H9 (cell line): ENCODE results near the gene TMEM80. TPM values are rescaled to one million over a fixed set of nuclear protein-coding genes. Genes with fewer than 3 reads are reported as not detected.

ENCODE experiments used
- DNase-seq: peaks from one replicate; pipeline ENCODE4 v3.0.0-alpha.2; 2017
- H2AFZ ChIP-seq: one replicate; pipeline ENCODE4 v1.6.1; 2013; ENCODE audit warnings: mild to moderate bottlenecking, low read length, control low read depth, moderate library complexity
- H2AK5ac ChIP-seq: 2 replicates; pipeline ENCODE4 v1.6.1; 2013; ENCODE audit warnings: low read length, control low read depth, mixed read lengths; ENCODE audit not compliant: insufficient read length
- H2BK120ac ChIP-seq: one replicate; pipeline ENCODE4 v1.6.1; 2013; ENCODE audit warnings: low read depth, mild to moderate bottlenecking, low read length, control low read depth, inconsistent platforms; ENCODE audit not compliant: poor library complexity, severe bottlenecking
- H2BK12ac ChIP-seq: 2 replicates; pipeline ENCODE4 v1.6.1; 2013; ENCODE audit warnings: low read length, control low read depth, mixed read lengths, low read depth; ENCODE audit not compliant: insufficient read length
- H2BK15ac ChIP-seq: 2 replicates; pipeline ENCODE4 v1.6.1; 2013; ENCODE audit warnings: low read depth, low read length, control low read depth
- H2BK20ac ChIP-seq: one replicate; pipeline ENCODE4 v1.6.1; 2013; ENCODE audit warnings: low read depth, mild to moderate bottlenecking, low read length, control low read depth, inconsistent platforms; ENCODE audit not compliant: poor library complexity, severe bottlenecking
- H2BK5ac ChIP-seq: 2 replicates; pipeline ENCODE4 v1.6.1; 2013; ENCODE audit warnings: low read length, control low read depth, mixed read lengths; ENCODE audit not compliant: insufficient read length
- H3K14ac ChIP-seq: 2 replicates; pipeline ENCODE4 v1.6.1; 2013; ENCODE audit warnings: low read length, control low read depth; ENCODE audit not compliant: insufficient read depth
- H3K18ac ChIP-seq: 2 replicates; pipeline ENCODE4 v1.6.1; 2013; ENCODE audit warnings: low read depth, mild to moderate bottlenecking, mixed read lengths, low read length, control low read depth; ENCODE audit not compliant: insufficient read length
- H3K23ac ChIP-seq: 2 replicates; pipeline ENCODE4 v1.6.1; 2013; ENCODE audit warnings: low read length, control low read depth, mixed read lengths, low read depth; ENCODE audit not compliant: insufficient read length
- H3K23me2 ChIP-seq: 2 replicates; pipeline ENCODE4 v1.6.1; 2013; ENCODE audit warnings: low read depth, mild to moderate bottlenecking, mixed read lengths, low read length, control low read depth; ENCODE audit not compliant: insufficient read length, poor library complexity, severe bottlenecking
- H3K27ac ChIP-seq: 2 replicates; pipeline ENCODE4 v1.5.1; 2013; ENCODE audit warnings: low read length, control low read depth, mixed read lengths, low read depth; ENCODE audit not compliant: insufficient read length
- H3K27me3 ChIP-seq: 2 replicates; pipeline ENCODE4 v1.6.1; 2013; ENCODE audit warnings: low read length, control low read depth, inconsistent platforms; ENCODE audit not compliant: insufficient read depth
- H3K4ac ChIP-seq: 2 replicates; pipeline ENCODE4 v1.6.1; 2013; ENCODE audit warnings: low read depth, mild to moderate bottlenecking, control low read depth, inconsistent platforms, low read length, moderate library complexity
- H3K4me1 ChIP-seq: 2 replicates; pipeline ENCODE4 v1.6.1; 2013; ENCODE audit warnings: low read length, control low read depth, inconsistent platforms; ENCODE audit not compliant: insufficient read depth
- H3K4me2 ChIP-seq: 2 replicates; pipeline ENCODE4 v1.6.1; 2013; ENCODE audit warnings: low read length, control low read depth, mixed read lengths; ENCODE audit not compliant: insufficient read length, insufficient read depth
- H3K56ac ChIP-seq: 2 replicates; pipeline ENCODE4 v1.6.1; 2013; ENCODE audit warnings: low read depth, mild to moderate bottlenecking, mixed read lengths, low read length, control low read depth; ENCODE audit not compliant: insufficient read length
- H3K79me1 ChIP-seq: 2 replicates; pipeline ENCODE4 v1.6.1; 2013; ENCODE audit warnings: low read depth, mild to moderate bottlenecking, moderate library complexity, low read length, control low read depth, inconsistent platforms; ENCODE audit not compliant: insufficient read depth, poor library complexity, severe bottlenecking
- H3K79me2 ChIP-seq: 2 replicates; pipeline ENCODE4 v1.6.1; 2013; ENCODE audit warnings: low read length, control low read depth, inconsistent platforms; ENCODE audit not compliant: insufficient read depth
- H3K9ac ChIP-seq: 2 replicates; pipeline ENCODE4 v1.6.1; 2013; ENCODE audit warnings: low read length, control low read depth, mixed read lengths; ENCODE audit not compliant: insufficient read length; ENCODE audit errors: extremely low read depth
- H3K9me3 ChIP-seq: one replicate; pipeline ENCODE4 v1.6.1; 2013; ENCODE audit warnings: low read depth, low read length, inconsistent platforms; ENCODE audit not compliant: control insufficient read depth
- H3T11ph ChIP-seq: one replicate; pipeline ENCODE4 v1.6.1; 2013; ENCODE audit warnings: mild to moderate bottlenecking, low read length, control low read depth, inconsistent platforms
- H4K20me1 ChIP-seq: one replicate; pipeline ENCODE4 v1.6.1; 2013; ENCODE audit not compliant: control insufficient read depth, insufficient read length, insufficient read depth
- H4K5ac ChIP-seq: 2 replicates; pipeline ENCODE4 v1.6.1; 2013; ENCODE audit warnings: low read depth, mild to moderate bottlenecking, mixed read lengths, low read length, control low read depth; ENCODE audit not compliant: insufficient read length
- H4K8ac ChIP-seq: replicated peaks from 2 replicates; pipeline ENCODE4 v1.6.1; 2013; ENCODE audit warnings: low read length, control low read depth, mixed read lengths, low read depth; ENCODE audit not compliant: insufficient read length
- H4K91ac ChIP-seq: 2 replicates; pipeline ENCODE4 v1.6.1; 2013; ENCODE audit warnings: low read depth, mild to moderate bottlenecking, moderate library complexity, mixed read lengths, low read length, control low read depth; ENCODE audit not compliant: insufficient read length
- H3K27ac Mint-ChIP-seq, 3 experiments: 2 replicates in 2 of 3; 3 replicates in 1 of 3; pipeline ENCODE4 v1.8.0; 2020 to 2021; ENCODE audit warnings: mixed read lengths in 3 of 3, mild to moderate bottlenecking in 1 of 3, moderate library complexity in 1 of 3
- H3K27me3 Mint-ChIP-seq: 2 replicates; pipeline ENCODE4 v1.8.0; 2021; ENCODE audit warnings: low read depth, mild to moderate bottlenecking, moderate library complexity, mixed read lengths
- H3K36me3 Mint-ChIP-seq, 3 experiments: 2 replicates in 2 of 3; 3 replicates in 1 of 3; pipeline ENCODE4 v1.8.0; 2020 to 2021; ENCODE audit warnings: low read depth in 3 of 3, mixed read lengths in 3 of 3; ENCODE audit not compliant: insufficient read depth in 1 of 3
- H3K4me1 Mint-ChIP-seq, 2 experiments: 2 replicates each; pipeline ENCODE4 v1.8.0; 2020; ENCODE audit warnings: mixed read lengths in 2 of 2
- H3K4me3 Mint-ChIP-seq, 2 experiments: 2 replicates in 1 of 2; 3 replicates in 1 of 2; pipeline ENCODE4 v1.8.0; 2020 to 2021; ENCODE audit warnings: mild to moderate bottlenecking in 2 of 2, mixed read lengths in 2 of 2, moderate library complexity in 1 of 2
- H3K9me3 Mint-ChIP-seq, 2 experiments: 2 replicates in 1 of 2; 3 replicates in 1 of 2; pipeline ENCODE4 v1.8.0; 2020; ENCODE audit warnings: mild to moderate bottlenecking in 2 of 2, mixed read lengths in 2 of 2, moderate library complexity in 1 of 2
- CTCF ChIP-seq: fragments of 200-600 bp; sonication (generic); conservative IDR thresholded peaks from 3 replicates; pipeline ENCODE4 v1.8.0; 2021; ENCODE audit warnings: antibody characterized with exemption, mild to moderate bottlenecking
- WGBS: extraction: QIAGEN DNeasy Blood & Tissue Kit; methylation state at CpG from one replicate; pipeline ENCODE4 v1.1.7; 2013; ENCODE audit warnings: missing lambda C conversion rate, low lambda C conversion rate, mixed read lengths; ENCODE audit not compliant: insufficient read length; ENCODE audit errors: extremely low coverage; 5-methylcytosine and 5-hydroxymethylcytosine counted together
- total RNA-seq: library from RNA; stranded (reverse); gene quantifications from 2 replicates; pipeline ENCODE4 v1.2.1, GENCODE V29; 2021

The TMEM80 gene
- total RNA-seq, 1 experiment from 2014 or later, result 23.6 TPM

- H2AK5ac ChIP-seq, result no peak overlapping the region
- no peak overlapping the region for H2BK15ac ChIP-seq
- H3K79me2 ChIP-seq, result no peaks in the 10 kb centered on the region
- no peak overlapping the region for H3K27ac ChIP-seq
- H3K14ac ChIP-seq, result no peak overlapping the region
- H3K9me3 Mint-ChIP-seq, result no peaks in the 10 kb centered on the region
- H3K23me2 ChIP-seq, result no peaks in the 10 kb centered on the region
- no peaks in the 10 kb centered on the region for H3K27me3 Mint-ChIP-seq
- H3K18ac ChIP-seq, result no peak overlapping the region
- H2AFZ ChIP-seq, result no peak overlapping the region
- H4K5ac ChIP-seq, result no peak overlapping the region
- peaks cover 2 to 12% (median 12%) of the 10 kb centered on the region in 3 experiments; a peak in 5 of 7 replicates for H3K36me3 Mint-ChIP-seq
- no peak for DNase-seq
- H2BK20ac ChIP-seq, result no peak overlapping the region
- no peak for TF ChIP-seq CTCF
- no peak overlapping the region for H4K91ac ChIP-seq
- H3K4me1 ChIP-seq, result peaks cover 8% of the 10 kb centered on the region; the same call in 1 of the 2 replicates
- H2BK120ac ChIP-seq, result no peak overlapping the region
- no CpG with 5 or more reads among the region's 1 CpG for WGBS
- no peak overlapping the region for H3T11ph ChIP-seq
- peaks cover 12 to 23% of the 10 kb centered on the region in 2 experiments for H3K4me1 Mint-ChIP-seq
- no peak overlapping the region for H3K4ac ChIP-seq
- H3K23ac ChIP-seq, result no peak overlapping the region
- H4K8ac ChIP-seq, result no peak overlapping the region
- H3K27me3 ChIP-seq, result no peaks in the 10 kb centered on the region
- no peak overlapping the region for H3K56ac ChIP-seq
- no peak overlapping the region for H2BK5ac ChIP-seq
- no peak overlapping the region for H3K4me2 ChIP-seq
- no peaks in the 10 kb centered on the region for H3K9me3 ChIP-seq
- H3K27ac Mint-ChIP-seq, result peak overlapping the region in 1 of 3 experiments; percentile 48; a peak in 1 of 7 replicates
- no peak overlapping the region for H2BK12ac ChIP-seq
- H3K9ac ChIP-seq, result no peak overlapping the region
- H3K79me1 ChIP-seq, result no peaks in the 10 kb centered on the region
- no peak overlapping the region for H3K4me3 Mint-ChIP-seq
- no peaks in the 10 kb centered on the region for H4K20me1 ChIP-seq
These were observed 4.1 kb downstream of the TMEM80 start for GRCh38 chr11:699753-700152.
